ENCODE results near the gene VPS41.

DNA sequence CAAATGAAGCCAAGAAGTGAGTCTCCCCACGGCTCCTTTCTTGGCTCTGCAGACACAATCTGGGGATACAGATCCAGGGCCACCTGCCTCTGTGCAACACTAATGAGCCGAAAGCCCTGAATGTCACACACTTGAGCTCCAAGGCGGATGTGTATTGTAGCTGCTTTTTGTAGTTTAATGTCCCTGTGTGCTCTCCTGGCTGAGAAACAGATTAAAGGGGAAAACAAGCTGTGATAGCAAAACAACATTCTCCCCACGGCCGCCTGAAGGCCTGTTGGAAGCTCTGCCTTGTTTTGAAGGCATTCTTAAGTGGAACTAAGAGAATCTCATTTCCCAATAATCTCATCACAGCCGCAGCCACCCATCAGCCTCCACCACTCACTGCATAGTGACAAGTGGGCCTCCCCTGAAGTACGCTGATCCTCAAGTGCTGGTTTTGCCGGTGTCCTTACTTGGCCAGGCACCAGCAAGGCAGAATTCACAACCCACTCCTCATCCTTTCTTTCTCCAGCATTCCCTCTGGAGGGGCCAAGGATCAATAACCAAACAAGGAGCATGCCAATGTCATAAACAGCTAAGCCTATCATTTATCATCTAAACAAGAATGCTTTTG, 233.4 kb downstream of the VPS41 start:
- TF ChIP-seq SOX6 (IDR thresholded peaks at IDR 0.05): no peak
- no peak for TF ChIP-seq SOX6 (CRISPR knock-in tag; IDR thresholded peaks at IDR 0.05)
- no peak for TF ChIP-seq MIER2 (CRISPR knock-in tag; IDR thresholded peaks at IDR 0.05)

All from HepG2 (cell line).